IPS DF 6.9 (cell line): ENCODE measurements around the gene FBXL4.

Source experiments
- DNase-seq: peaks from one replicate; pipeline ENCODE4 v3.0.0-alpha.2; 2013; ENCODE audit warnings: low read depth, low spot score
- H3K27ac ChIP-seq: one replicate; pipeline ENCODE4 v1.5.1; 2013; ENCODE audit warnings: low read length, control low read depth
- H3K27me3 ChIP-seq: 2 replicates; pipeline ENCODE4 v1.6.1; 2013; ENCODE audit warnings: mild to moderate bottlenecking, low read length; ENCODE audit not compliant: control insufficient read depth, insufficient read depth
- H3K36me3 ChIP-seq: 2 replicates; pipeline ENCODE4 v1.6.1; 2013; ENCODE audit warnings: low read length; ENCODE audit not compliant: control insufficient read depth, insufficient read depth
- H3K4me1 ChIP-seq: 2 replicates; pipeline ENCODE4 v1.6.1; 2013; ENCODE audit warnings: low read length; ENCODE audit not compliant: control insufficient read depth, insufficient read depth
- H3K4me3 ChIP-seq: 2 replicates; pipeline ENCODE4 v1.5.1; 2013; ENCODE audit warnings: mild to moderate bottlenecking, low read length
- H3K9me3 ChIP-seq: 2 replicates; pipeline ENCODE4 v1.6.1; 2013; ENCODE audit warnings: low read length, inconsistent platforms; ENCODE audit not compliant: control insufficient read depth, insufficient read depth
- WGBS: extraction: QIAGEN DNeasy Blood & Tissue Kit; methylation state at CpG from one replicate; pipeline ENCODE4 v1.1.7; 2013; ENCODE audit warnings: mixed read lengths, missing lambda C conversion rate; ENCODE audit not compliant: insufficient read length, insufficient coverage; 5-methylcytosine and 5-hydroxymethylcytosine counted together

Gene FBXL4

GRCh38 chr6:98946266-98946878 lies 1.4 kb downstream of the FBXL4 start:
- Histone ChIP-seq H3K36me3 (no peaks in the 10 kb centered on the region), H3K4me1 (no peaks in the 10 kb centered on the region), H3K27ac (no peak overlapping the region), H3K27me3 (no peaks in the 10 kb centered on the region), H3K4me3 (no peak overlapping the region; the same call in 1 of the 2 replicates), H3K9me3 (no peaks in the 10 kb centered on the region)
- WGBS, result no CpG with 5 or more reads among the region's 10 CpGs
- DNase-seq, result no peak

DNA sequence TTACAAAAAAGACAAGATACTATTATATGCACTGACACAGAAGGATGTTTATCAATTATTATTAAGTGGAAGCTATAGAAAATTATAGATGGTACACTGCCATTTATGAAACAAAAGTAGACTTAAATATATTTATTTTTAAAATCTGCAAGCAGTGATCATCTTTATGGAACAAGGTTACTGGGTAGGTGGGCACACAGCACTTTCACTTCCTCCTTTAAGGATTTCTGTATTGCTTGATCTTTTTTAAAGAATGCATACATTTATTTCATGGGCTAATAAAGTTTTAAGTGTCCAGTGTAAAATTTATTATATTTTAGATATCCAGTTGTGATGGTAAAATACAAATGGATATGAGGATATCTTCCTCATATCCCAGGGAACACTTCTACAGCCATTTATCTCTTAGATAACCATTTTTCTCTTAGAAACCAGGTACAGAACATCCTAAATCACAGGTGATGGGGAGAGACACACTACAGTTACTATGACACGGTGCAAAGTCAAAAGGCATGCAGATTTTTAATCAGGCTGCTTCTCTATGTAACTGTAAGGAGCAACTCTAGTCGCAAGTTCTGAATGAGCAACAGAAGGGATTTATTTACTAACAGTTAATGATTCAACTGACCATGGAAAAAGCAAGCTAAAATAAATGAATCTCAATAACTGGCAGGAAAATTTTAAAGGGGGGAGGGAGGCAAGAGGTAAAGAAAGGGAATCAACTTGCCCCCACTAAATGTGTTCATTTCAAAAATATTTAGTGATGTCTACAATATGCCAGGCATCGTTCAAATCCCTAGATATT lies 2.2 kb downstream of the FBXL4 start:
- no CpG with 5 or more reads among the region's 3 CpGs for WGBS
- Histone ChIP-seq H3K4me3 (no peak overlapping the region), H3K27me3 (no peaks in the 10 kb centered on the region), H3K9me3 (no peaks in the 10 kb centered on the region), H3K36me3 (no peaks in the 10 kb centered on the region), H3K27ac (no peak overlapping the region), H3K4me1 (no peaks in the 10 kb centered on the region)
- DNase-seq, result no peak

DNA sequence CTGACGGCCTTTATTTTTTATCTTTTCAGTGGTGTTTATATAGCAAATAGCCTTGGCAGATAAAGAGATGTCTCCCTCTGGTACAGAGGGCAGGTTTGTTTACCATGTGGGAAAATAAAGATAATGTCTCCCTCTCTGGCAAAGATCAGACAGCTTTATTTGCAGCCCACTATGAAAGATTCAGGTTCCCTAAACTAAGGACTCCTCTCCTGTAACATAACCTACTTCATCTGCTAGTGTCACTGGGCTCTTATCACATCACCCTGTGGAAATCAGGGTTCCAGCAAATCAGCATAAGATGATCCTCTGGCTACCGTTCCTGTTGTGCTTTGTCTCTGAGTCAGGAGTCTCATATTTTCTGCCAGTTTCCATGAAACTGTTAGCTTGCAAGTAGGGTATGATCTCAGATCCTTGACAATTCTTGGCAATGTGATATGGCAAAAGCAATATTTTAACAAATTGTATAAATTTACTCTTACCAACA lies 3.1 kb downstream of the FBXL4 start:
- H3K27me3 ChIP-seq, result no peaks in the 10 kb centered on the region
- WGBS, result no CpG with 5 or more reads among the region's 2 CpGs

GRCh38 chr6:98944168-98944567 lies 3.6 kb downstream of the FBXL4 start:
- no peaks in the 10 kb centered on the region for H3K9me3 ChIP-seq
- H3K27me3 ChIP-seq, result no peaks in the 10 kb centered on the region
- no peak overlapping the region for H3K4me3 ChIP-seq
- H3K4me1 ChIP-seq, result no peaks in the 10 kb centered on the region
- no peak for DNase-seq
- no peaks in the 10 kb centered on the region for H3K36me3 ChIP-seq
- H3K27ac ChIP-seq, result no peak overlapping the region
- WGBS, result no CpG with 5 or more reads among the region's 3 CpGs

More for the DNA sequence above, 3.1 kb downstream of the FBXL4 start:
- DNase-seq, result no peak
- no peaks in the 10 kb centered on the region for H3K36me3 ChIP-seq
- H3K9me3 ChIP-seq, result no peaks in the 10 kb centered on the region
- no peak overlapping the region for H3K4me3 ChIP-seq
- H3K27ac ChIP-seq, result no peak overlapping the region
- H3K4me1 ChIP-seq, result no peaks in the 10 kb centered on the region

GRCh38 chr6:98942263-98942803 lies 5.4 kb downstream of the FBXL4 start:
- no peak overlapping the region for H3K4me3 ChIP-seq
- WGBS, result no CpG with 5 or more reads among the region's 3 CpGs
- H3K27ac ChIP-seq, result no peak overlapping the region
- no peak for DNase-seq
- H3K27me3 ChIP-seq, result no peaks in the 10 kb centered on the region
- no peaks in the 10 kb centered on the region for H3K4me1 ChIP-seq
- no peaks in the 10 kb centered on the region for H3K9me3 ChIP-seq
- no peaks in the 10 kb centered on the region for H3K36me3 ChIP-seq

GRCh38 chr6:98941319-98941718 lies 6.4 kb downstream of the FBXL4 start:
- Histone ChIP-seq H3K27ac (no peak overlapping the region), H3K4me3 (no peak overlapping the region), H3K27me3 (no peaks in the 10 kb centered on the region), H3K36me3 (no peaks in the 10 kb centered on the region), H3K4me1 (no peaks in the 10 kb centered on the region), H3K9me3 (no peaks in the 10 kb centered on the region)
- DNase-seq, result no peak
- no CpG with 5 or more reads among the region's 2 CpGs for WGBS

- no CpG with 5 or more reads among the region's 3 CpGs for WGBS
- Histone ChIP-seq H3K27me3 (no peaks in the 10 kb centered on the region), H3K27ac (no peak overlapping the region), H3K4me3 (no peak overlapping the region), H3K4me1 (peaks cover 1% of the 10 kb centered on the region; the same call in 1 of the 2 replicates), H3K9me3 (no peaks in the 10 kb centered on the region), H3K36me3 (no peaks in the 10 kb centered on the region)
- no peak for DNase-seq
Measured at GRCh38 chr6:98937351-98937750, 10.4 kb downstream of the FBXL4 start.

DNA sequence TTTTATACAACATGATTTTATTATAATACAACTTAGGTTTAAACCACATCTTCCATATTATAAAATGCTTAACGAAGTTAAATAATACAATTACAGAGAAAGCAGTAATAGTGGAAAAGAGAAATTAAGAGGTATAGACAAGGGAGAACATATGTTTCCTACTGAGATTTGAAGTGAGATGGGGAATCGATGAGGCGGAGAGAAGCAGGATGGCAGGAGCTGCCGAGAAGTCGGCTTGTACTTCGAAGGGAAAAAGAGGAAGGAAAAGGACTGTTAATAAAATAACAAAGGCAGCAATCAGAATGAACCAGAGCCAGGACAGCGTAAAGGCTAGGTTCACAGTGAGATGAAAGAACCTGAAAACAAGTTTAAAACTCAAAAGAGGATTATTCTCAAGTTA lies 15.4 kb downstream of the FBXL4 start:
- Histone ChIP-seq H3K4me3 (no peak overlapping the region), H3K27ac (no peak overlapping the region), H3K9me3 (no peaks in the 10 kb centered on the region), H3K36me3 (no peaks in the 10 kb centered on the region), H3K27me3 (no peaks in the 10 kb centered on the region), H3K4me1 (peaks cover 1% of the 10 kb centered on the region; the same call in 1 of the 2 replicates)
- no peak for DNase-seq
- no CpG with 5 or more reads among the region's 7 CpGs for WGBS

GRCh38 chr6:98931696-98932095 lies 16.1 kb downstream of the FBXL4 start:
- Histone ChIP-seq H3K4me3 (no peak overlapping the region), H3K9me3 (no peaks in the 10 kb centered on the region), H3K27me3 (no peaks in the 10 kb centered on the region), H3K4me1 (peaks cover 1% of the 10 kb centered on the region; the same call in 1 of the 2 replicates), H3K36me3 (no peaks in the 10 kb centered on the region), H3K27ac (no peak overlapping the region)
- no CpG with 5 or more reads among the region's 3 CpGs for whole genome bisulfite sequencing
- no peak for DNase-seq

DNA sequence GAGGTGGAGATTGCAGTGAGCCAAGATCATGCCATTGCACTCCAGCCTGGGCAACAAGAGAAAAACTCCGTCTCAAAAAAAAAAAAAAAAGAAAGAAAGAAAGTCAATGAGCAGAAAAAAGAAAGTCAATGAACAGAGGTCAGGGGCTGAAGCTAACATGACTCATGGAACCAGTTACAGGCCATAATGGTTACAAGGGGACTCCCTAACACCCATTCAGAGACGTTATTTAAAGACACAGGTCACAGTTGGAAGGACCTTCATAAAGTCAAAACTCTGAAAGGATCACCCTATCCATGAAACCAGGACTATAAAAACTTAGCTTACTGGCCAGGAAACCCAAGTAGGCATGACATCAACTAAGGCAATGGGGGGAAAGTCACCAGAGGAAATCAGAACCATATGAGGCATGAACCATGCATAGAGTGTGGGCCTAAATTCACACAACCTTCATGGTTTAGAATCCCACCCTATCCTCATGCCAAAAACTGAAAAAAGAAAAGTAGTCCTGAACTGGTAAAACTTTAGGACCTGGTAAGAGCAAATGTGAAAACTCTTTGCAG lies 18.2 kb downstream of the FBXL4 start:
- Histone ChIP-seq H3K4me3 (no peak overlapping the region), H3K27me3 (no peaks in the 10 kb centered on the region), H3K4me1 (peaks cover 1% of the 10 kb centered on the region; the same call in 1 of the 2 replicates), H3K27ac (no peak overlapping the region), H3K36me3 (no peaks in the 10 kb centered on the region; the same call in 1 of the 2 replicates), H3K9me3 (no peaks in the 10 kb centered on the region)
- no peak for DNase-seq
- WGBS, result no CpG with 5 or more reads among the region's 2 CpGs
